ENCODE measurements around the gene APOE.

DNA sequence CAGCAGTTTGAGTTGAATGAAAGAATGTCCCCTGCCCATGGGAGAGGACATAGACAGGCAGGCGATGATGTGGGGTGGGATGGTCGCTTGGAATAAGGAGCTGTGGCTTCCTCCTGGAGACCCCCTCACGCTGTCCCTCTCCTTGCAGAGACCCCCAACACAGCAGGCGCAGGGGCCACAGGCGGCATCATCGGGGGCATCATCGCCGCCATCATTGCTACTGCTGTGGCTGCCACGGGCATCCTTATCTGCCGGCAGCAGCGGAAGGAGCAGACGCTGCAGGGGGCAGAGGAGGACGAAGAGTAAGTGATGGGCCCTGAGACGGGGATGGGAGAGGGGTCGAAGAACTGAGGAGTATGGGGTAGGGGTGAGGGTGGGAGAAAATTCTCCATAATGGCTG is 23.5 kb upstream of the APOE start:
- no peak for TF ChIP-seq POLR2A (IDR thresholded peaks at IDR 0.05)
- TF ChIP-seq, protein P1, sequence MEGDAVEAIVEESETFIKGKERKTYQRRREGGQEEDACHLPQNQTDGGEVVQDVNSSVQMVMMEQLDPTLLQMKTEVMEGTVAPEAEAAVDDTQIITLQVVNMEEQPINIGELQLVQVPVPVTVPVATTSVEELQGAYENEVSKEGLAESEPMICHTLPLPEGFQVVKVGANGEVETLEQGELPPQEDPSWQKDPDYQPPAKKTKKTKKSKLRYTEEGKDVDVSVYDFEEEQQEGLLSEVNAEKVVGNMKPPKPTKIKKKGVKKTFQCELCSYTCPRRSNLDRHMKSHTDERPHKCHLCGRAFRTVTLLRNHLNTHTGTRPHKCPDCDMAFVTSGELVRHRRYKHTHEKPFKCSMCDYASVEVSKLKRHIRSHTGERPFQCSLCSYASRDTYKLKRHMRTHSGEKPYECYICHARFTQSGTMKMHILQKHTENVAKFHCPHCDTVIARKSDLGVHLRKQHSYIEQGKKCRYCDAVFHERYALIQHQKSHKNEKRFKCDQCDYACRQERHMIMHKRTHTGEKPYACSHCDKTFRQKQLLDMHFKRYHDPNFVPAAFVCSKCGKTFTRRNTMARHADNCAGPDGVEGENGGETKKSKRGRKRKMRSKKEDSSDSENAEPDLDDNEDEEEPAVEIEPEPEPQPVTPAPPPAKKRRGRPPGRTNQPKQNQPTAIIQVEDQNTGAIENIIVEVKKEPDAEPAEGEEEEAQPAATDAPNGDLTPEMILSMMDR (IDR thresholded peaks at IDR 0.05) = no peak

Data from uterus (tissue), 2 donors.